ENCODE results near the gene KIAA0825. TPM values are rescaled to one million over a fixed set of nuclear protein-coding genes. Genes with fewer than 3 reads are reported as not detected.

KIAA0825 gene
- total and polyA plus RNA-seq, 12 donors = 0.34 to 11.5 (median 3.1) TPM

DNA sequence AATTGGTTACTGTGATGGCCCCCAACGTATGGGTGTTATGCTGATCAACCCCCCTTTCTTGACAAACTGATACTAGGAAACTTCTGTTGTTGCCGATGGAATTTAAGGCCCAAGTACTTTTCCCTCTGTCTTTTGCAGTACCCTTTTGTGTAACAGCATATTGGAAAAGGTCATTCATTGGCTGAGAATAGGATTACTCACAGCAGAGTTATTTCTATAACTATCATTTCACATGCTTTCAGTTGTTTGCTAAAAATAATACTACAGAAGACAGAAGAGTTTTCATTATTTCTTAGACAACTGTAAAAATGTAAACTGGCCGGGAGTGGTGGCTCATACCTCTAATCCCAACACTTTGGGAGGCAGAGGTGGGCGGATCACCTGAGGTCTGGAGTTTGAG is 329.5 kb downstream of the KIAA0825 start:
- intact Hi-C loops (cut with DNase I) = no loop called here
- Histone ChIP-seq H3K27me3 (no peaks in the 10 kb centered on the region), H3K4me1 (replicated peaks in 1 of 2) (no peaks in the 10 kb centered on the region), H3K4me3 (no peak overlapping the region), H3K27ac (no peak overlapping the region), H3K9me3 (replicated peaks in 1 of 3) (peaks cover 0 to 2% (median 0%) of the 10 kb centered on the region in 3 donors), H3K36me3 (replicated peaks in 1 of 2) (no peaks in the 10 kb centered on the region)
- DNase-seq = no peak
- whole genome bisulfite sequencing, 4 donors = 80 to 86% (median 83%) methylated on average over 4 of the region's 4 CpGs
- TF ChIP-seq, protein P1, sequence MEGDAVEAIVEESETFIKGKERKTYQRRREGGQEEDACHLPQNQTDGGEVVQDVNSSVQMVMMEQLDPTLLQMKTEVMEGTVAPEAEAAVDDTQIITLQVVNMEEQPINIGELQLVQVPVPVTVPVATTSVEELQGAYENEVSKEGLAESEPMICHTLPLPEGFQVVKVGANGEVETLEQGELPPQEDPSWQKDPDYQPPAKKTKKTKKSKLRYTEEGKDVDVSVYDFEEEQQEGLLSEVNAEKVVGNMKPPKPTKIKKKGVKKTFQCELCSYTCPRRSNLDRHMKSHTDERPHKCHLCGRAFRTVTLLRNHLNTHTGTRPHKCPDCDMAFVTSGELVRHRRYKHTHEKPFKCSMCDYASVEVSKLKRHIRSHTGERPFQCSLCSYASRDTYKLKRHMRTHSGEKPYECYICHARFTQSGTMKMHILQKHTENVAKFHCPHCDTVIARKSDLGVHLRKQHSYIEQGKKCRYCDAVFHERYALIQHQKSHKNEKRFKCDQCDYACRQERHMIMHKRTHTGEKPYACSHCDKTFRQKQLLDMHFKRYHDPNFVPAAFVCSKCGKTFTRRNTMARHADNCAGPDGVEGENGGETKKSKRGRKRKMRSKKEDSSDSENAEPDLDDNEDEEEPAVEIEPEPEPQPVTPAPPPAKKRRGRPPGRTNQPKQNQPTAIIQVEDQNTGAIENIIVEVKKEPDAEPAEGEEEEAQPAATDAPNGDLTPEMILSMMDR (IDR thresholded peaks at IDR 0.05) = no peak
- TF ChIP-seq POLR2A (IDR thresholded peaks at IDR 0.05) = no peak

DNA sequence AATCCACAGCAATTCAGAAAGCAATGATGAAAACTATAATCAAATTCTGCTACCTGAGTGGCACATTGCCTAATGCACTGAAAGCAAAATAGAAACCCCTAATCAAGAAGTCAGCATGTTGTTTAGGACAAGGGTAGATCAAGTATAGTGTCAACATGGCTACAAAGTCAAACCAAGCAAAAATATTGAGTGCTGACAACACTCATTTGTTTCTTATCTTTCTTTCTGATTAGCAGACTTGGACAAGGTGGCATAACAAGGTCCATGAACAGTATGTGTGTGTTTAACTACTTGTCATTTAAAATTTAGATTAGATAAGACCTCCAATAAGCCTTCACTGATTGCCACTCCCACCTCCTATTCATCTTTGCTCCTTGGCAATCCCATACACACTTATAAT is 332.4 kb downstream of the KIAA0825 start:
- no peak for TF ChIP-seq POLR2A (IDR thresholded peaks at IDR 0.05)
- TF ChIP-seq, protein P1 (IDR thresholded peaks at IDR 0.05) = no peak
- Histone ChIP-seq H3K4me3 (no peak overlapping the region), H3K27ac (no peak overlapping the region), H3K36me3 (replicated peaks in 1 of 2) (no peaks in the 10 kb centered on the region), H3K4me1 (replicated peaks in 1 of 2) (no peaks in the 10 kb centered on the region), H3K27me3 (no peaks in the 10 kb centered on the region), H3K9me3 (replicated peaks in 1 of 3) (peaks cover 0 to 2% (median 0%) of the 10 kb centered on the region in 3 donors)
- intact Hi-C loops (cut with DNase I) = no loop called here
- no peak for DNase-seq

DNA sequence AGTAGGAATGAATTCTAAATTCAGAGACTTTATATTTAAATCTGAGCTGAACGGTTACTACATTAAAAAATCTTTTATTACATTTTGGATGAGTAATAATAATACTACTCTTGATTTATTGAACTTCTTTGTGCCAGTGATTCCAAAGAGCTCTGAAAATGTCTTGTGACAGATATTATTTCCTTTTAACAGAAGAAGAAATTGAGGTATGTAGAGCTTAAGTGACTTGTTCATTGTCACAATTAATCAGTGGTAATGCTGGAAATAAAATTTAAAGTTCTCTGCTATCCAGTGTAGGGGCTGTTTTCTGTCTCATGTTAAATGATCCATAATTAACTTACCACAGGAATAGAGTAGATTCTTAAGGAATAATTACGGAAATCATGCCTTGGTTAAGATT is 335.3 kb downstream of the KIAA0825 start:
- Histone ChIP-seq H3K4me3 (no peak overlapping the region), H3K36me3 (replicated peaks in 1 of 2) (no peaks in the 10 kb centered on the region), H3K4me1 (replicated peaks in 1 of 2) (no peaks in the 10 kb centered on the region), H3K27ac (no peak overlapping the region), H3K9me3 (replicated peaks in 1 of 3) (peaks cover 0 to 2% (median 0%) of the 10 kb centered on the region in 3 donors), H3K27me3 (no peaks in the 10 kb centered on the region)
- WGBS, 4 donors = 83 to 91% (median 90%) methylated on average over 2 of the region's 2 CpGs
- no peak for TF ChIP-seq POLR2A (IDR thresholded peaks at IDR 0.05)
- TF ChIP-seq, protein P1 (IDR thresholded peaks at IDR 0.05) = no peak
- intact Hi-C loops (cut with DNase I) = no loop called here
- DNase-seq = no peak

DNA sequence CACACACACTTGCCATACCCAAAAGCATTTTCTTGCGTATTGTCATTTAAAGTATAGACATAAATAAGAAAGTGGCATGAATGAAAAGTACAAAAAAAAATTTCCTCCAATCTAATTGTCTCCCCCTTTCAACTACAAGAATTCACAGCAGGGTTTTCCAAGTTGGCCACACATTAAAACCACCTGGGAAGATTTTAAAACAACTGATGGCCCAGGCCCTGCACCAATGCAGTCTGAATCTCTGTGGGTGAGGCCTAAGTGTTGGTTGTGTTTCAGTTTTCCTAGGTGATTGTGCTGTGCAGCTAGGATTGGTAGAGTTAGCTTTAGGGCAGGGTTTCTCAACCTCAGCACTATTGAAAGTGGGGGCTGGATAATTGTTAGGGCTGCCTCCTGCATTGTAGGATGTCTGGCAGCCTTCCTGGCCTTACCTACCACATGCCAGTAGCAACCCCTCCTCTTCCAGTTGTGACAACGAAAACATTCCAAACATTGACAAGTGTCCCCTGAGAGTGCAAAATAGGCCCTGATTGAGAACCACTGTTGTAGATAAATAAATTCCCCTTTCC is 337.1 kb downstream of the KIAA0825 start:
- Histone ChIP-seq H3K4me3 (no peak overlapping the region), H3K27me3 (no peaks in the 10 kb centered on the region), H3K4me1 (replicated peaks in 1 of 2) (no peaks in the 10 kb centered on the region), H3K9me3 (replicated peaks in 1 of 3) (peaks cover 0 to 2% (median 0%) of the 10 kb centered on the region in 3 donors), H3K27ac (no peak overlapping the region), H3K36me3 (replicated peaks in 1 of 2) (no peaks in the 10 kb centered on the region)
- intact Hi-C loops (cut with DNase I) = no loop called here
- no peak for DNase-seq
- WGBS, 4 donors = 90 to 100% (median 94%) methylated on average over 2 of the region's 2 CpGs
- TF ChIP-seq POLR2A (IDR thresholded peaks at IDR 0.05) = no peak
- TF ChIP-seq, protein P1 (IDR thresholded peaks at IDR 0.05) = no peak

All from adrenal gland (tissue), 12 donors.